ENCODE measurements around the gene ANKRD33.

DNA sequence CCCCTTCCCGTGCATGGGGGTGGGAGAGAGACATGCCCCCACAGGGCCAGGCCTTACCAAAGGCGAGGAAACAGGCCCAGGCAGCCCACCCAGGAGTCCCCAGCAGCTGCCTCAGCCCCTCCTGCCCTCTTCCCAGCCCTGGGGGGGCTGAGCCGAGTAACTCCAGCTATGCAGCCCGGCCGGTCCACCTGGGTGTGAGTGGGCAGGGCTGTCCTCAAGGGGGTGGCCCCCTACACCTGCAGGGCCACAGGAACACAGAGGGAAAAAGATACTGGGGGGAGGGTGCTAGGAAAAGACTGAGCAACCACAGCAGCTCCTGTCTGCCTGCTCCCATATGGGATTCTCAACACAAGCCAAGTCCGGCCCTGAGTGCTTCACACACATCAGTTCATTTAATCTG, 46.9 kb upstream of the ANKRD33 start:
- no peak for TF ChIP-seq POLR2A (IDR thresholded peaks at IDR 0.05; ENCODE audit: low read length)
- no peak for TF ChIP-seq GATA1 (IDR thresholded peaks at IDR 0.05; ENCODE audit: low read depth, low read length)

Data from erythroblast (primary cell).